GM10847 (cell line): Measurements from ENCODE around the gene ATP8B4.

Experiments
- POLR2A ChIP-seq: IDR thresholded peaks from 2 replicates; pipeline ENCODE4 v1.6.1; 2011; ENCODE audit not compliant: insufficient read length; ENCODE audit errors: extremely low read depth

The ATP8B4 gene

DNA sequence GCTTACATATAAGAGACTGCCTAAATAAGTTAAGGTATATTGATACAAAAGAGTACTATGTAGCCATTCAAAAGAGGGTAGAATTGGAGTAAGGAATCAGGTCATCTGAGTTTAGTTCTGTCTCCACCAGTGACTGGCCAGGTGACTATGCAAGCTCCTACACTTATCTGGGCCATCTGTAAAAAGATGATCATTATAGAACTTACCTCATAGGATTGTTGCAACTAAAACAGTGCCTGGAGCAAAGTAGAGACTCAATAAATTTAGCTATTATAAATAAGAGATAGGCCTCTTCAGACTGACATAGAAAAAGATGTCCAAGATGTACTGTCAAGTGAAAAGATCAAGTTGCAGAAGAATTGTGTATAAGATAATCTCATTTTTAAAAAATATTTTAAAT lies 1.7 kb upstream of the ATP8B4 start:
- TF ChIP-seq POLR2A, result no peak

DNA sequence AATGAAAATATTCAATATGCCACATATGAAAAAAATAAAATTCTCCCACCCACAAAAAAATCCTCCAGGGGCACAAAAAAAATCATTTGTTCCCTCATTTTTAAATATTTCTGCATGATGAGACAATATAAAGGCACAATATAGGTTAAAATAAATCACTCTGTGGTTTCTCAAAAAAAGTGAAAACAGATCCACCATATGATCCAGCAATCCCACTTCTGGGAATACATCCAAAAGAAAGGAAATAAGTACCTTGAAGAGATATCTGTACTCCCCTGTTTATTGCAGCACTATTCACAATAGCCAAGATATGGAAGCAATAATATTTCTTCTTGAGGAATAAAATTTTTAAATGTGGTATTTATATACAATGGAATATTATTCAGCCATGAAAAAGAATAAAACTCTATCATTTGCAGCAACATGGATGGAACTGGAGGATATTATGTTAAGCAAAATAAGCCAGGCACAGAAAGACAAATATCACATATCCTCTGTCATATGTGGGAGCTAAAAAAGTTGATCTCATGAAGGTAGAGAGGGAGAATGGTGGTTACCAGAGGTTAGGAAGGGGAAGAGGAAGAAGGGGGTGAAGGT lies 1.5 kb downstream of the ATP8B4 start:
- no peak for TF ChIP-seq POLR2A

- TF ChIP-seq POLR2A, result no peak
Observed at GRCh38 chr15:50116477-50116876, 2.6 kb downstream of the ATP8B4 start.

DNA sequence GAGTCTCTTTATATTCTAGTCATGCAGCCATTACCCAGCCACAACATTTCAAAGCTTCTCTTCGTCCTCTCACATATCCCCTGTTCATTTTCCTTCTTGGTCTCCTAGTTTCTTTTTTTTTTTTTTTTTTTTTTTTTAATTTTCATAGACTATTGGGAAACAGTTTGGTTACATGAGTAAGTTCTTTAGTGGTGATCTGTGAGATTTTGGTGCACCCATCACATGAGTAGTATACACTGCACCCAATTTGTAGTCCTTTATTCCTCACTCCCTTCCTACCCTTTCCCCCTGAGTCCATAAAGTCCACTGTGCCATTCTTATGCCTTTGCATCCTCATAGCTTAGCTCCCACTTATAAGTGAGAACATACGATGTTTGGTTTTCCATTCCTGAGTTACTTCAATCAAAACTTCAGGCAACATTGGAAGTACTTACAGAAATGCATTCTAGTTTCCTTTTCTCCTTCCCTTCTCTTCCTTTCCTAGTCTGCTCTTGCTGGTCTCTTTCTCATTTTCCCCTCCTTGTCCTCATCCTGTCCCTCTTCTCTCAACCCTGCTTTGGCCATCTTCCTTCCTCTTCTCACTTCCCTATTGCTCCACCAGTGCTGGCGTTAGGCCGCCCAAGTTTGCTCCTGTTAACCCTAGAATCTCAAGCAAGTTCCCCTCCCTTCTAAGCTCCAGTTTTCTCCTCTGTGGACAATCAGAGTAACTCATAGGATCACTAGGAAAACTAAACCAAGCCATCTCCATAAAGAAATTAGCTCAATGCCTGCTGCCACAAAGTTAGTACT lies 4.8 kb downstream of the ATP8B4 start:
- TF ChIP-seq POLR2A, result no peak

GRCh38 chr15:50113187-50113505 lies 5.9 kb downstream of the ATP8B4 start:
- no peak for TF ChIP-seq POLR2A

GRCh38 chr15:50112488-50113186 lies 6.4 kb downstream of the ATP8B4 start:
- TF ChIP-seq POLR2A, result no peak

DNA sequence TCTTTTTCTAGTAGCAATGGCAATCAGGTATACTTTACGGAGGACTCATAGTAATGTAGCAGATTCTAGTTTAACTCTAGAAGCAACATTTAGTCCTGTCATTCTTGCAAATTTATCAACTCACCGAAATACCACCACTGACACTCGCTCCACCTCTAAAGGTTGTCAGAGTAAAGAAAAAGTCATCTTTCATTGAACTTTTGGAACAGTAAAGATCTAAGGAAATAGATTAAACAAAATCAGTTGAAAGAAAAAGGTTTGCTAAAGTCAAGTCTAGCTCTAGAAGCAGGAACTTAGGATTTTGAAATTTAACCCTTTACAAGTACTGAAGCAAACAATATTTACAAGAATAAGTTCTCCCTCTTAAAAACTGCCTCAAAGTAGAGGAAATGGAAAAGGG lies 8.7 kb downstream of the ATP8B4 start:
- no peak for TF ChIP-seq POLR2A

GRCh38 chr15:50109076-50109987 lies 9.7 kb downstream of the ATP8B4 start:
- TF ChIP-seq POLR2A, result no peak

DNA sequence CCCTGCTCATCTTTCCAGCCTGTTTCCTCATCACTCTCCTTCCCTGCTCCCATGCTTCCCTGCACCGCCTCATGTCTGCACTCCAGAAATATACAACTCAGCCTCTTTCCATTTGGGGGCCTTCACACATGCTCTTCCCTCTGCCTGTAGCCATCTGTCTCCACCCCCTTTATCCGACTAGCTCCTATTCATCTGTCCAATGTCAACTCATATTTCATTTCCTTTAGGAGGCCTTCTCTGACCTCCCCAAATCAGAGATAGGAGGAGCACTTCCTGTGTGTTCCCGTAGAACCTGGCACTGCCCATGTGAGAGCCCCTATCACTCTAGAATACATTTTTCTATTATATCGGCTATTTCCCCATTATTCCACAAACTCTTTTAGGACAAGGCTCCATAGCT lies 10.6 kb downstream of the ATP8B4 start:
- no peak for TF ChIP-seq POLR2A

DNA sequence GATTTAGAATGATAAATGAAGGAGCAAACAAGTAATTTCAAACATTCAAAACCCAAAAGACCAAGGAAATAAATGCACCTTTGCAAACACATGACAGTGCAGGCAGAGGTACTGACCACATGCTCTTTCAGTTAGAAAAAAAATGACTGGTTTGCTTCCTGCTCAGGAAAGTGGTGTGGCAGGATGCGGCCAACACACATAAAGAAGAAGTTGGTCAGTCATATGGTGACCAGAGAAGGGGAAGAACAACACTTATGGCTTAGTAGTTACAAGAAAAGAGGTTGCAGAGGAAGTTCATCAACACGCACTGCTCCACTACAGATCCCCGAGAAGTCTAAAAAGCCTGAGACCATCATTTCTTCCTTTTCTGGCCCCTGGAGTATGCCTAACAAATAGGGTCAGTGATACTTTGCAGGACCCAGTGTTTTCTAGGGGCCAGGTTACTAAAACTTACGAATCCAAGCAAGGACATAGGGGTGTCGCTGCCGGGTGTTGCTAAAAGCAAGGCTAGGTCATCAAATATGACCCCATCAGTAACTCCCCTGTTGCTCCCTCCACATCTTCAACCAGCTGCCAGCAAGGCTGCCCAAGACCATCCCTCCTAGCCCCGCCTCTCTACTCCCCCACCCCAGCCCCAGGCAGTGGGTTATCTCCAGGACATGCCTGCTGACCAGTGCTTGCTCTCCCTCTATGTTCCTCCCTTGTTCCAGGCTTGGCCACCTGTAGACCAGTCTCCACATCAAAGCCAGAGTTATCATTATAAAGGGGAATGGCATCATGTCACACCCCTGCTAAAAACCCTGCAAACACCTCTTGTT lies 11.2 kb downstream of the ATP8B4 start:
- no peak for TF ChIP-seq POLR2A

GRCh38 chr15:50107157-50107556 lies 11.9 kb downstream of the ATP8B4 start:
- no peak for TF ChIP-seq POLR2A

- TF ChIP-seq POLR2A, result no peak
Observed at GRCh38 chr15:50106457-50106856, 12.6 kb downstream of the ATP8B4 start.

GRCh38 chr15:50100486-50100885 lies 18.5 kb downstream of the ATP8B4 start:
- TF ChIP-seq POLR2A, result no peak

DNA sequence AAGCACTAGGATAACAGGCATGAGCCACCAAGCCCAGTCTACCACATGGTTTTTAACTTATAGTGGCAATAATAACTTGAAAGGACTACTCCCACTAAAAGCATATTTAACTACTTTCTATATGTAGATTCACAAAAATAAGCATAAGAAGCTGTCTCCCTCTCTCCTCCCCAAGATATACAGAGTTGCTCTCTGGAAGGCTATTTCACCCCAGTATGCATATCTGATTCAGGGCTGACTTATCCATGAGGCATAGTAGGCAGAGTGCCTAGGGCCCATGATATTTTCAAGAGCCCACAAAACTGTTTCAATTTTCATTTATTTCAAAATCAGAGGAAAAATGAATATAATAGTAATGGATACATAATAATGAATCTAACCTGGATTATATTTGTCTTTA lies 20.5 kb downstream of the ATP8B4 start:
- TF ChIP-seq POLR2A, result no peak
